H1 (cell line): ENCODE data around the gene RAD9B. TPM values are rescaled to one million over a fixed set of nuclear protein-coding genes. Genes with fewer than 3 reads are reported as not detected.

ENCODE experiments used
- CTCF ChIA-PET: fragments of 300-600 bp; sonication (Branson Sonifier 250); formaldehyde crosslinking; loops from one replicate; lab custom pipeline; 2021; ENCODE audit not compliant: partially characterized antibody; lab: Charles Lee
- POLR2A ChIA-PET: fragments of 300-600 bp; sonication (Branson Sonifier 250); formaldehyde crosslinking; loops from one replicate; lab custom pipeline; 2021; ENCODE audit warnings: inconsistent platforms; ENCODE audit not compliant: partially characterized antibody; lab: Charles Lee
- DNase-seq, 2 experiments: peaks; one replicate each; pipeline versions ENCODE4 v3.0.0 to v3.0.0-alpha.2; 2010 to 2022; ENCODE audit warnings: low spot score in 2 of 2, low read depth in 1 of 2, mixed read lengths in 1 of 2
- FAIRE-seq: peaks from 2 replicates; lab custom pipeline; 2011; peaks lifted over from hg19 to GRCh38; lab: Jason Lieb, UNC
- H2AFZ ChIP-seq: 2 replicates; pipeline ENCODE4 v1.8.1; 2012; ENCODE audit warnings: low read length, inconsistent platforms
- H2AK5ac ChIP-seq: 2 replicates; pipeline ENCODE4 v1.6.1; 2013; ENCODE audit warnings: low read depth, low read length
- H2BK120ac ChIP-seq: replicated peaks from 2 replicates; pipeline ENCODE3; 2013; ENCODE audit warnings: low read depth, low read length, inconsistent platforms
- H2BK12ac ChIP-seq: 2 replicates; pipeline ENCODE4 v1.6.1; 2013; ENCODE audit warnings: low read depth, low read length
- H2BK15ac ChIP-seq: 2 replicates; pipeline ENCODE4 v1.6.1; 2013; ENCODE audit warnings: low read length
- H2BK20ac ChIP-seq: 2 replicates; pipeline ENCODE4 v1.6.1; 2013; ENCODE audit warnings: low read length
- H2BK5ac ChIP-seq: 2 replicates; pipeline ENCODE4 v1.6.1; 2013; ENCODE audit warnings: low read depth, low read length
- H3K14ac ChIP-seq: 2 replicates; pipeline ENCODE4 v1.6.1; 2013; ENCODE audit warnings: inconsistent platforms; ENCODE audit not compliant: insufficient read length
- H3K18ac ChIP-seq: 2 replicates; pipeline ENCODE4 v1.6.1; 2013; ENCODE audit warnings: low read length; ENCODE audit errors: extremely low read depth
- H3K23ac ChIP-seq: 2 replicates; pipeline ENCODE4 v1.6.1; 2013; ENCODE audit warnings: inconsistent platforms; ENCODE audit not compliant: insufficient read length
- H3K23me2 ChIP-seq: 2 replicates; pipeline ENCODE4 v1.6.1; 2013; ENCODE audit warnings: low read depth, low read length
- H3K27ac ChIP-seq: 2 replicates; pipeline ENCODE4 v1.6.1; 2011; ENCODE audit warnings: low read depth, low read length, inconsistent platforms
- H3K27me3 ChIP-seq, 4 experiments: replicated peaks in 1 of 4; 1 replicate in 1 of 4; 2 replicates in 3 of 4; pipeline versions ENCODE4 v1.6.1 to v1.8.1; 2011 to 2013; ENCODE audit warnings: low read length in 3 of 4, mild to moderate bottlenecking in 3 of 4, inconsistent platforms in 2 of 4, mixed read lengths in 2 of 4, moderate library complexity in 1 of 4; ENCODE audit not compliant: control insufficient read depth in 3 of 4, insufficient read depth in 3 of 4; ENCODE audit errors: extremely low read depth in 1 of 4
- H3K36me3 ChIP-seq, 4 experiments: 2 replicates each; pipeline versions ENCODE4 v1.6.1 to v1.8.1; 2011 to 2013; ENCODE audit warnings: mild to moderate bottlenecking in 4 of 4, low read length in 3 of 4, moderate library complexity in 2 of 4, control low read depth in 1 of 4, inconsistent platforms in 1 of 4; ENCODE audit not compliant: insufficient read depth in 4 of 4, control insufficient read depth in 2 of 4
- H3K4ac ChIP-seq: replicated peaks from 2 replicates; pipeline ENCODE3; 2013; ENCODE audit warnings: low read length, low read depth, mixed read lengths, inconsistent platforms; ENCODE audit not compliant: insufficient read length
- H3K4me1 ChIP-seq, 4 experiments: replicated peaks in 1 of 4; 1 replicate in 1 of 4; 2 replicates in 3 of 4; pipeline versions ENCODE4 v1.6.1 to v1.8.1; 2011 to 2013; ENCODE audit warnings: low read length in 3 of 4, inconsistent platforms in 2 of 4, mixed read lengths in 1 of 4; ENCODE audit not compliant: insufficient read depth in 4 of 4, control insufficient read depth in 3 of 4
- H3K4me2 ChIP-seq, 2 experiments: 2 replicates each; pipeline versions ENCODE4 v1.6.1 to v1.8.1; 2011 to 2013; ENCODE audit warnings: low read depth in 2 of 2, low read length in 2 of 2, control low read depth in 1 of 2, inconsistent platforms in 1 of 2, mild to moderate bottlenecking in 1 of 2; ENCODE audit not compliant: insufficient read depth in 1 of 2
- H3K4me3 ChIP-seq, 4 experiments: fragments of 200-600, 300-600 bp in 1 of 4; sonication (generic), shearing (Covaris generic), sonication (Bioruptor Twin) in 1 of 4; 2 replicates each; pipeline versions ENCODE4 v1.5.1 to v1.8.1; 2011 to 2016; ENCODE audit warnings: low read length in 4 of 4, low read depth in 3 of 4, control low read depth in 2 of 4, inconsistent platforms in 2 of 4, mild to moderate bottlenecking in 2 of 4, mixed read lengths in 1 of 4, moderate library complexity in 1 of 4; ENCODE audit not compliant: insufficient read depth in 2 of 4; ENCODE audit errors: extremely low read depth in 1 of 4
- H3K56ac ChIP-seq: replicated peaks from 2 replicates; pipeline ENCODE3; 2013; ENCODE audit warnings: low read depth, mild to moderate bottlenecking, mixed read lengths, low read length, inconsistent platforms; ENCODE audit not compliant: insufficient read length
- H3K79me1 ChIP-seq: 2 replicates; pipeline ENCODE4 v1.6.1; 2013; ENCODE audit warnings: low read depth, low read length, control low read depth
- H3K79me2 ChIP-seq, 2 experiments: 2 replicates each; pipeline versions ENCODE4 v1.6.1 to v1.8.1; 2012 to 2013; ENCODE audit warnings: low read length in 2 of 2, mild to moderate bottlenecking in 2 of 2, inconsistent platforms in 1 of 2; ENCODE audit not compliant: insufficient read depth in 2 of 2, control insufficient read depth in 1 of 2
- H3K9ac ChIP-seq, 4 experiments: replicated peaks in 1 of 4; 1 replicate in 1 of 4; 2 replicates in 3 of 4; pipeline versions ENCODE4 v1.6.1 to v1.8.1; 2011 to 2013; ENCODE audit warnings: low read depth in 3 of 4, low read length in 3 of 4, control low read depth in 2 of 4, mild to moderate bottlenecking in 2 of 4, moderate library complexity in 2 of 4, inconsistent platforms in 1 of 4; ENCODE audit errors: extremely low read depth in 1 of 4
- H3K9me3 ChIP-seq, 2 experiments: 2 replicates each; pipeline versions ENCODE4 v1.6.1 to v1.8.1; 2012 to 2013; ENCODE audit warnings: mild to moderate bottlenecking in 2 of 2, moderate library complexity in 2 of 2, control low read depth in 1 of 2, inconsistent platforms in 1 of 2, low read depth in 1 of 2, low read length in 1 of 2, mixed read lengths in 1 of 2; ENCODE audit not compliant: insufficient read depth in 2 of 2
- H4K20me1 ChIP-seq, 2 experiments: replicated peaks in 1 of 2; 2 replicates each; pipeline versions ENCODE3 to v1.8.1; 2011 to 2013; ENCODE audit warnings: inconsistent platforms in 2 of 2, low read length in 2 of 2, mild to moderate bottlenecking in 1 of 2; ENCODE audit not compliant: insufficient read depth in 2 of 2, control insufficient read depth in 1 of 2
- H4K5ac ChIP-seq: 2 replicates; pipeline ENCODE4 v1.6.1; 2013; ENCODE audit warnings: low read length, low read depth, mixed read lengths, inconsistent platforms; ENCODE audit not compliant: insufficient read length
- H4K8ac ChIP-seq: 2 replicates; pipeline ENCODE4 v1.8.0; 2013; ENCODE audit warnings: mild to moderate bottlenecking, moderate library complexity, low read length, inconsistent platforms; ENCODE audit not compliant: insufficient read depth; ENCODE audit errors: extremely low read depth
- H4K91ac ChIP-seq: replicated peaks from 2 replicates; pipeline ENCODE3; 2013; ENCODE audit warnings: low read length, mixed read lengths, inconsistent platforms; ENCODE audit not compliant: insufficient read length
- ATF3 ChIP-seq: IDR thresholded peaks from 2 replicates; pipeline ENCODE4 v1.6.1; 2011; ENCODE audit warnings: low read depth, mild to moderate bottlenecking, low read length; ENCODE audit not compliant: insufficient read depth
- SIN3A ChIP-seq, 2 experiments: IDR thresholded peaks in 1 of 2; conservative IDR thresholded peaks in 1 of 2; 2 replicates each; pipeline ENCODE4 v1.6.1; 2011 to 2012; ENCODE audit warnings: low read length in 2 of 2, improper control_type of control experiment in 1 of 2, low read depth in 1 of 2, mild to moderate bottlenecking in 1 of 2
- WGBS, 2 experiments: shearing (Covaris generic) in 1 of 2; methylation state at CpG; one replicate each; pipeline versions ENCODE4 v1.1.6 to v1.1.7; 2013 to 2015; ENCODE audit warnings: low lambda C conversion rate in 2 of 2, mixed read lengths in 2 of 2, inconsistent platforms in 1 of 2, low coverage in 1 of 2, missing lambda C conversion rate in 1 of 2; ENCODE audit not compliant: insufficient replicate concordance in 2 of 2, insufficient coverage in 1 of 2, insufficient read length in 1 of 2; ENCODE audit errors: extremely low coverage in 1 of 2, missing lambda C conversion rate in 1 of 2; 5-methylcytosine and 5-hydroxymethylcytosine counted together
- polyA plus RNA-seq, 7 experiments: library from polyadenylated mRNA; depleted of rRNA in 3 of 7; stranded (reverse) in 5 of 7; unstranded in 2 of 7; fragments of >200 nt in 5 of 7; fragments of 200-250 nt in 2 of 7; gene quantifications; 1 replicate in 5 of 7; 2 replicates in 1 of 7; 4 replicates in 1 of 7; pipeline versions ENCODE4 v1.2.1 to v1.2.3, GENCODE V29; 2011 to 2013; ENCODE audit warnings: missing spikeins in 2 of 7, mixed read lengths in 2 of 7
- total RNA-seq: library from RNA; stranded (reverse); fragmentation: NEBNext Ultra II Directional; extraction: Animal tissue kit (Norgen Biotek cat#: 25700); gene quantifications from 2 replicates; pipeline ENCODE4 v1.2.1, GENCODE V29; 2021

The RAD9B gene
- total and polyA plus RNA-seq, 2 of the 8 experiments (the other 6 are each of a cell fraction or from before 2014, with no cell fraction given): 0.06 TPM; not detected in 1

GRCh38 chr12:110501399-110501751, 756 bp upstream of the RAD9B start:
- FAIRE-seq: no peak
- H2AFZ ChIP-seq: peak overlapping the region; percentile 72

More at GRCh38 chr12:110501399-110501751, 756 bp upstream of the RAD9B start:
- H3K4me1 ChIP-seq: no peaks in the 10 kb centered on the region
- H2BK20ac ChIP-seq: no peak overlapping the region
- no peak overlapping the region for H4K5ac ChIP-seq
- DNase-seq: no peak
- ChIA-PET CTCF (interaction anchor here (1.6 to 1.8 kb wide), 3 partner anchors 52 to 102 kb away, joined by 4 to 6 read pairs (median 4); partner anchors contain the start of gene ARPC3), POLR2A (interaction anchor here (0.9 to 2.9 kb wide), 7 partner anchors 15 to 121 kb away, joined by 3 to 29 read pairs (median 3); partner anchors contain the start of genes FAM216A and GPN3)
- H2BK15ac ChIP-seq: no peak overlapping the region
- H3K4me3 ChIP-seq: peak overlapping the region; percentile 83 to 94 (median 93)
- H2BK120ac ChIP-seq: no peak overlapping the region
- no peak overlapping the region for H2AK5ac ChIP-seq
- H3K9ac ChIP-seq: peak overlapping the region; percentile 52 to 82 (median 67)
- no peak overlapping the region for H3K4ac ChIP-seq
- no peaks in the 10 kb centered on the region for H4K20me1 ChIP-seq
- WGBS, 2 experiments: 3% methylated on average over 17 of the region's 17 CpGs; no CpG with 5 or more reads in 1 of the 2 experiments
- peaks cover 0 to 19% of the 10 kb centered on the region in 2 experiments; a peak in 2 of 4 replicates for H3K79me2 ChIP-seq
- H3K23me2 ChIP-seq: peaks cover 4% of the 10 kb centered on the region; the same call in 1 of the 2 replicates
- peak overlapping the region; percentile 70 to 82 for H3K4me2 ChIP-seq
- H4K8ac ChIP-seq: no peak overlapping the region
- peaks cover 3 to 13% (median 12%) of the 10 kb centered on the region in 4 experiments for H3K27me3 ChIP-seq
- H3K36me3 ChIP-seq: peaks cover 0 to 2% (median under 1%) of the 10 kb centered on the region in 4 experiments; a peak in 1 of 8 replicates
- no peaks in the 10 kb centered on the region for H3K79me1 ChIP-seq
- H3K23ac ChIP-seq: no peak overlapping the region
- no peak overlapping the region for H3K27ac ChIP-seq
- TF ChIP-seq SIN3A (conservative IDR thresholded peaks at IDR 0.05 in 1 of 2, IDR thresholded peaks at IDR 0.05 in 1 of 2; ENCODE audit: low read depth in 1 of 2, low read length in 2 of 2): 0 out of 4 replicates have a peak, but pooled peaks of 1 of the 2 experiments have one; percentile 35
- no peak for TF ChIP-seq ATF3
- peaks cover 4 to 5% of the 10 kb centered on the region in 2 experiments; a peak in 2 of 4 replicates for H3K9me3 ChIP-seq
- no peak overlapping the region for H4K91ac ChIP-seq
- no peak overlapping the region for H3K14ac ChIP-seq
- no peak overlapping the region for H2BK12ac ChIP-seq
- no peak overlapping the region for H3K56ac ChIP-seq
- no peak overlapping the region for H3K18ac ChIP-seq
- H2BK5ac ChIP-seq: 0 out of 2 replicates have a peak overlapping the region, but pooled peaks have one; percentile 9
